T47D (cell line): ENCODE results near the gene LAT.

Experiments
- DNase-seq, 2 experiments: peaks; one replicate each; pipeline versions ENCODE4 v3.0.0 to v3.0.0-alpha.2; 2011 to 2012; ENCODE audit warnings: low read depth in 1 of 2, low spot score in 1 of 2
- JUND ChIP-seq: IDR thresholded peaks from 2 replicates; pipeline ENCODE4 v1.6.1; 2012; ENCODE audit warnings: low read depth
- in situ Hi-C: cut with HindIII; loops from 2 replicates; pipeline ENCODE4 v1.10.0; 2016; ENCODE audit warnings: low sequenced_read_pairs, low pct_unique_long_range_greater_than_20kb

The LAT gene

GRCh38 chr16:28982949-28983348 is 1.9 kb upstream of the LAT start:
- in situ Hi-C loops, result no loop called here
- no peak for DNase-seq
- TF ChIP-seq JUND, result no peak

GRCh38 chr16:28983644-28984043 is 1.2 kb upstream of the LAT start:
- no peak for TF ChIP-seq JUND
- DNase-seq, result no peak
- in situ Hi-C loops, result no loop called here

- TF ChIP-seq JUND, result no peak
- no peak for DNase-seq
- in situ Hi-C loops, result no loop called here
Observed at GRCh38 chr16:28984091-28984490, 761 bp upstream of the LAT start.

GRCh38 chr16:28985211-28986041 is 574 bp downstream of the LAT start:
- no peak for TF ChIP-seq JUND
- in situ Hi-C loops, result no loop called here
- no peak for DNase-seq

GRCh38 chr16:28986046-28986445 is 1.2 kb downstream of the LAT start:
- in situ Hi-C loops, result no loop called here
- TF ChIP-seq JUND, result no peak
- no peak for DNase-seq

GRCh38 chr16:28986492-28986891 is 1.6 kb downstream of the LAT start:
- in situ Hi-C loops, result no loop called here
- no peak for DNase-seq
- no peak for TF ChIP-seq JUND

GRCh38 chr16:28987170-28987853 is 2.5 kb downstream of the LAT start:
- TF ChIP-seq JUND, result no peak
- no peak for DNase-seq
- in situ Hi-C loops, result no loop called here

GRCh38 chr16:28989363-28989762 is 4.5 kb downstream of the LAT start:
- in situ Hi-C loops, result no loop called here
- no peak for TF ChIP-seq JUND
- no peak for DNase-seq

- no peak for DNase-seq
- in situ Hi-C loops, result no loop called here
- no peak for TF ChIP-seq JUND
Observed at GRCh38 chr16:28990375-28991040, 5.7 kb downstream of the LAT start.

GRCh38 chr16:28991687-28992086 is 6.8 kb downstream of the LAT start:
- no peak for DNase-seq
- in situ Hi-C loops, result no loop called here
- TF ChIP-seq JUND, result no peak

- DNase-seq, result no peak
- no peak for TF ChIP-seq JUND
- in situ Hi-C loops, result no loop called here
Observed at GRCh38 chr16:28992496-28992895, 7.6 kb downstream of the LAT start.

GRCh38 chr16:28998837-28999236 is 14.0 kb downstream of the LAT start:
- DNase-seq, result no peak
- in situ Hi-C loops, result no loop called here
- no peak for TF ChIP-seq JUND

GRCh38 chr16:28999577-28999976 is 14.7 kb downstream of the LAT start:
- in situ Hi-C loops, result no loop called here
- TF ChIP-seq JUND, result no peak
- no peak for DNase-seq
